ENCODE measurements around the gene MSX1. TPM values are rescaled to one million over a fixed set of nuclear protein-coding genes. Genes with fewer than 3 reads are reported as not detected.
A peak's percentile ranks its signal among the peaks of the same experiment; 100 is the strongest.

Gene MSX1
- total and polyA plus RNA-seq, 2 of the 13 experiments (the other 11 are each of a cell fraction or from before 2014, with no cell fraction given) = 12.1 to 14.9 TPM

DNA sequence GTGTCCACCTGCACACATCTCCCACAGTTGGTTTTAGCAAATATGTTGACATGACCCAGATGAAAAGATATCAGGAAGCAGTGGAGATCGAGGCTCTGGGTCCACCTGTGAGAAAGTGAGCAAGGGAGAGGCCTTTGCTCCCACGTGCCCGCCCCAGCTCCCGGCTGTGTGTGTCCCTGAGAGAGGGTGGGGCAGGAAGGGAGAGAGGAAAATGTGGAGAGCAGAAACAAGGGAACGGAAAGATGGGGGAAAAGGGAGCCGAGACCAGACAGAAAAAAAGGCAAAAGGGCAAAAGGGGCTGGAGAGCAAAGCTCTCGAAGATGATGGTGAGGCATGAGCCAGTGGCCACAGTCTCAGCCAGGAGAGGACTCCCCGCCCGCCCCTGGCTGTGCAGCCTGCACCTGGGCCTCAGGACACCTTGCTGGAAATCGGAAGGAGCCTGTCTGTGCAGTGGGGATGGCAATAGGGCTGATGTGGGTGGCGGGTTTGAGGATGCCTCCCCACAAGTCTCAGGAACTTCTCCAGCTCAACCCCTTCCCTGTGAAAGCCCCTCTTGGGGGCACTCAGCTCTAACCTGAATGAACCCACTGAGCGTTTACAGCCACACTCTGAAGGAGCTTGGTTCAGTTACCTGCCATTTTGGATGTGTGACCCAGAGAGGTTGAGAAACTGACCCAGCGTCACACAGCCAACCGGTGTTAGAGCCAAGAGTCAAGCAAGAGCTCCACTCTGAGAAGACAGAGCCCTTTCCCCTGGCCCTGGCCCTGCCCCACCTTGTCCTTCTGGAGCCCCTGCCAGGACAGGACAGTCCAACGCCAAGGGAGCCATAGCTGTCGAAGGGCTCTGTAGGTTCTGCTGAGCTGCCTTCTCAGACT, 20.3 kb upstream of the MSX1 start (continued):
- TF ChIP-seq, protein P1, sequence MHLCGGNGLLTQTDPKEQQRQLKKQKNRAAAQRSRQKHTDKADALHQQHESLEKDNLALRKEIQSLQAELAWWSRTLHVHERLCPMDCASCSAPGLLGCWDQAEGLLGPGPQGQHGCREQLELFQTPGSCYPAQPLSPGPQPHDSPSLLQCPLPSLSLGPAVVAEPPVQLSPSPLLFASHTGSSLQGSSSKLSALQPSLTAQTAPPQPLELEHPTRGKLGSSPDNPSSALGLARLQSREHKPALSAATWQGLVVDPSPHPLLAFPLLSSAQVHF (CRISPR knock-in tag; IDR thresholded peaks at IDR 0.05) = no peak
- no peak for TF ChIP-seq ZSCAN31 (CRISPR knock-in tag; IDR thresholded peaks at IDR 0.05; ENCODE audit: low read depth)
- peak; percentile 16; the same call in 1 of the 2 replicates for TF ChIP-seq IRF2 (CRISPR knock-in tag; IDR thresholded peaks at IDR 0.05)
- no peak for TF ChIP-seq TARDBP (CRISPR knock-in tag; IDR thresholded peaks at IDR 0.05)
- TF ChIP-seq ZNF296 (CRISPR knock-in tag; conservative IDR thresholded peaks at IDR 0.05) = no peak
- TF ChIP-seq, protein P2, sequence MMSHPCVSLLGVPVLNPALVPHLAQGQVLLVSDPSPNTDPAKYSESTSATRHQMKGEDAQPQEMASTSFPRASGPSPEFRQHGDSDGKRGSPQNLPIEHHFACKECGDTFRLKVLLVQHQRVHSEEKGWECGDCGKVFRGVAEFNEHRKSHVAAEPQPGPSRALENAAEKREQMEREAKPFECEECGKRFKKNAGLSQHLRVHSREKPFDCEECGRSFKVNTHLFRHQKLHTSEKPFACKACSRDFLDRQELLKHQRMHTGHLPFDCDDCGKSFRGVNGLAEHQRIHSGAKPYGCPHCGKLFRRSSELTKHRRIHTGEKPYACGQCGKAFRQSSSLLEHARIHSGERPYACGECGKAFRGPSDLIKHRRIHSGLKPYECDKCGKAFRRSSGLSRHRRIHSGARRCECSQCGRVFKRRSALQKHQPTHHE (CRISPR knock-in tag; IDR thresholded peaks at IDR 0.05; ENCODE audit: borderline replicate concordance) = no peak
- no peak for TF ChIP-seq SP1 (IDR thresholded peaks at IDR 0.05)
- no peak for TF ChIP-seq SP1 (CRISPR knock-in tag; IDR thresholded peaks at IDR 0.05)
- no peak for TF ChIP-seq ZNF530 (CRISPR knock-in tag; IDR thresholded peaks at IDR 0.05; ENCODE audit: low read depth)
- TF ChIP-seq EEA1 (CRISPR knock-in tag; IDR thresholded peaks at IDR 0.05; ENCODE audit: borderline replicate concordance) = no peak
- TF ChIP-seq ZNF557 (CRISPR knock-in tag; IDR thresholded peaks at IDR 0.05) = no peak
- no peak for TF ChIP-seq ZSCAN22 (CRISPR knock-in tag; IDR thresholded peaks at IDR 0.05)
- no peak for TF ChIP-seq PRMT3 (CRISPR knock-in tag; IDR thresholded peaks at IDR 0.05; ENCODE audit: borderline replicate concordance, low read depth)
- TF ChIP-seq, protein P3, sequence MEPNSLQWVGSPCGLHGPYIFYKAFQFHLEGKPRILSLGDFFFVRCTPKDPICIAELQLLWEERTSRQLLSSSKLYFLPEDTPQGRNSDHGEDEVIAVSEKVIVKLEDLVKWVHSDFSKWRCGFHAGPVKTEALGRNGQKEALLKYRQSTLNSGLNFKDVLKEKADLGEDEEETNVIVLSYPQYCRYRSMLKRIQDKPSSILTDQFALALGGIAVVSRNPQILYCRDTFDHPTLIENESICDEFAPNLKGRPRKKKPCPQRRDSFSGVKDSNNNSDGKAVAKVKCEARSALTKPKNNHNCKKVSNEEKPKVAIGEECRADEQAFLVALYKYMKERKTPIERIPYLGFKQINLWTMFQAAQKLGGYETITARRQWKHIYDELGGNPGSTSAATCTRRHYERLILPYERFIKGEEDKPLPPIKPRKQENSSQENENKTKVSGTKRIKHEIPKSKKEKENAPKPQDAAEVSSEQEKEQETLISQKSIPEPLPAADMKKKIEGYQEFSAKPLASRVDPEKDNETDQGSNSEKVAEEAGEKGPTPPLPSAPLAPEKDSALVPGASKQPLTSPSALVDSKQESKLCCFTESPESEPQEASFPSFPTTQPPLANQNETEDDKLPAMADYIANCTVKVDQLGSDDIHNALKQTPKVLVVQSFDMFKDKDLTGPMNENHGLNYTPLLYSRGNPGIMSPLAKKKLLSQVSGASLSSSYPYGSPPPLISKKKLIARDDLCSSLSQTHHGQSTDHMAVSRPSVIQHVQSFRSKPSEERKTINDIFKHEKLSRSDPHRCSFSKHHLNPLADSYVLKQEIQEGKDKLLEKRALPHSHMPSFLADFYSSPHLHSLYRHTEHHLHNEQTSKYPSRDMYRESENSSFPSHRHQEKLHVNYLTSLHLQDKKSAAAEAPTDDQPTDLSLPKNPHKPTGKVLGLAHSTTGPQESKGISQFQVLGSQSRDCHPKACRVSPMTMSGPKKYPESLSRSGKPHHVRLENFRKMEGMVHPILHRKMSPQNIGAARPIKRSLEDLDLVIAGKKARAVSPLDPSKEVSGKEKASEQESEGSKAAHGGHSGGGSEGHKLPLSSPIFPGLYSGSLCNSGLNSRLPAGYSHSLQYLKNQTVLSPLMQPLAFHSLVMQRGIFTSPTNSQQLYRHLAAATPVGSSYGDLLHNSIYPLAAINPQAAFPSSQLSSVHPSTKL (CRISPR knock-in tag; IDR thresholded peaks at IDR 0.05) = 0 out of 2 replicates have a peak, but pooled peaks have one; percentile 29
- TF ChIP-seq, protein P4, sequence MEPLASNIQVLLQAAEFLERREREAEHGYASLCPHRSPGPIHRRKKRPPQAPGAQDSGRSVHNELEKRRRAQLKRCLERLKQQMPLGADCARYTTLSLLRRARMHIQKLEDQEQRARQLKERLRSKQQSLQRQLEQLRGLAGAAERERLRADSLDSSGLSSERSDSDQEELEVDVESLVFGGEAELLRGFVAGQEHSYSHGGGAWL (CRISPR knock-in tag; IDR thresholded peaks at IDR 0.05) = no peak
- TF ChIP-seq ZNF780A (CRISPR knock-in tag; IDR thresholded peaks at IDR 0.05) = no peak
- TF ChIP-seq, protein P5, sequence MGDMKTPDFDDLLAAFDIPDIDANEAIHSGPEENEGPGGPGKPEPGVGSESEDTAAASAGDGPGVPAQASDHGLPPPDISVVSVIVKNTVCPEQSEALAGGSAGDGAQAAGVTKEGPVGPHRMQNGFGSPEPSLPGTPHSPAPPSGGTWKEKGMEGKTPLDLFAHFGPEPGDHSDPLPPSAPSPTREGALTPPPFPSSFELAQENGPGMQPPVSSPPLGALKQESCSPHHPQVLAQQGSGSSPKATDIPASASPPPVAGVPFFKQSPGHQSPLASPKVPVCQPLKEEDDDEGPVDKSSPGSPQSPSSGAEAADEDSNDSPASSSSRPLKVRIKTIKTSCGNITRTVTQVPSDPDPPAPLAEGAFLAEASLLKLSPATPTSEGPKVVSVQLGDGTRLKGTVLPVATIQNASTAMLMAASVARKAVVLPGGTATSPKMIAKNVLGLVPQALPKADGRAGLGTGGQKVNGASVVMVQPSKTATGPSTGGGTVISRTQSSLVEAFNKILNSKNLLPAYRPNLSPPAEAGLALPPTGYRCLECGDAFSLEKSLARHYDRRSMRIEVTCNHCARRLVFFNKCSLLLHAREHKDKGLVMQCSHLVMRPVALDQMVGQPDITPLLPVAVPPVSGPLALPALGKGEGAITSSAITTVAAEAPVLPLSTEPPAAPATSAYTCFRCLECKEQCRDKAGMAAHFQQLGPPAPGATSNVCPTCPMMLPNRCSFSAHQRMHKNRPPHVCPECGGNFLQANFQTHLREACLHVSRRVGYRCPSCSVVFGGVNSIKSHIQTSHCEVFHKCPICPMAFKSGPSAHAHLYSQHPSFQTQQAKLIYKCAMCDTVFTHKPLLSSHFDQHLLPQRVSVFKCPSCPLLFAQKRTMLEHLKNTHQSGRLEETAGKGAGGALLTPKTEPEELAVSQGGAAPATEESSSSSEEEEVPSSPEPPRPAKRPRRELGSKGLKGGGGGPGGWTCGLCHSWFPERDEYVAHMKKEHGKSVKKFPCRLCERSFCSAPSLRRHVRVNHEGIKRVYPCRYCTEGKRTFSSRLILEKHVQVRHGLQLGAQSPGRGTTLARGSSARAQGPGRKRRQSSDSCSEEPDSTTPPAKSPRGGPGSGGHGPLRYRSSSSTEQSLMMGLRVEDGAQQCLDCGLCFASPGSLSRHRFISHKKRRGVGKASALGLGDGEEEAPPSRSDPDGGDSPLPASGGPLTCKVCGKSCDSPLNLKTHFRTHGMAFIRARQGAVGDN (CRISPR knock-in tag; IDR thresholded peaks at IDR 0.05) = peak; percentile 83
- no peak for TF ChIP-seq ZFP82 (CRISPR knock-in tag; IDR thresholded peaks at IDR 0.05; ENCODE audit: borderline replicate concordance)
